Gastrocnemius medialis (tissue), 4 donors: ENCODE measurements around the gene ITPR2.

ENCODE experiments used
- POLR2A ChIP-seq, 2 donors: fragments of 450-650 bp; IDR thresholded peaks; one replicate each; pipeline ENCODE4 v1.6.1; 2017; ENCODE audit warnings: antibody characterized with exemption in 2 of 2, mild to moderate bottlenecking in 2 of 2, moderate library complexity in 2 of 2
- TF ChIP-seq, protein P1 (sequence below), 5 experiments: fragments of 450-650 bp in 3 of 5; fragments of 200-600 bp in 2 of 5; sonication (generic) in 2 of 5; IDR thresholded peaks in 4 of 5; conservative IDR thresholded peaks in 1 of 5; 1 replicate in 4 of 5; 2 replicates in 1 of 5; pipeline ENCODE4 v1.5.1; 2016 to 2019; ENCODE audit warnings: antibody characterized with exemption in 5 of 5, mild to moderate bottlenecking in 3 of 5, moderate library complexity in 3 of 5

- no peak for TF ChIP-seq POLR2A (IDR thresholded peaks at IDR 0.05)
- TF ChIP-seq, protein P1, sequence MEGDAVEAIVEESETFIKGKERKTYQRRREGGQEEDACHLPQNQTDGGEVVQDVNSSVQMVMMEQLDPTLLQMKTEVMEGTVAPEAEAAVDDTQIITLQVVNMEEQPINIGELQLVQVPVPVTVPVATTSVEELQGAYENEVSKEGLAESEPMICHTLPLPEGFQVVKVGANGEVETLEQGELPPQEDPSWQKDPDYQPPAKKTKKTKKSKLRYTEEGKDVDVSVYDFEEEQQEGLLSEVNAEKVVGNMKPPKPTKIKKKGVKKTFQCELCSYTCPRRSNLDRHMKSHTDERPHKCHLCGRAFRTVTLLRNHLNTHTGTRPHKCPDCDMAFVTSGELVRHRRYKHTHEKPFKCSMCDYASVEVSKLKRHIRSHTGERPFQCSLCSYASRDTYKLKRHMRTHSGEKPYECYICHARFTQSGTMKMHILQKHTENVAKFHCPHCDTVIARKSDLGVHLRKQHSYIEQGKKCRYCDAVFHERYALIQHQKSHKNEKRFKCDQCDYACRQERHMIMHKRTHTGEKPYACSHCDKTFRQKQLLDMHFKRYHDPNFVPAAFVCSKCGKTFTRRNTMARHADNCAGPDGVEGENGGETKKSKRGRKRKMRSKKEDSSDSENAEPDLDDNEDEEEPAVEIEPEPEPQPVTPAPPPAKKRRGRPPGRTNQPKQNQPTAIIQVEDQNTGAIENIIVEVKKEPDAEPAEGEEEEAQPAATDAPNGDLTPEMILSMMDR (IDR thresholded peaks at IDR 0.05 in 4 of 5, conservative IDR thresholded peaks at IDR 0.05 in 1 of 5), result no peak
Observed at GRCh38 chr12:26359576-26359975, 473.4 kb downstream of the ITPR2 start.
